ENCODE measurements around the gene ODAM. TPM values are rescaled to one million over a fixed set of nuclear protein-coding genes. Genes with fewer than 3 reads are reported as not detected.
"Not testable (repeated sequence)": the region's sequence is repeated elsewhere in the genome, so short reads cannot be mapped to it uniquely, and the experiment has no call there.

Gene ODAM
- total RNA-seq, 1 experiment from 2014 or later: not detected

DNA sequence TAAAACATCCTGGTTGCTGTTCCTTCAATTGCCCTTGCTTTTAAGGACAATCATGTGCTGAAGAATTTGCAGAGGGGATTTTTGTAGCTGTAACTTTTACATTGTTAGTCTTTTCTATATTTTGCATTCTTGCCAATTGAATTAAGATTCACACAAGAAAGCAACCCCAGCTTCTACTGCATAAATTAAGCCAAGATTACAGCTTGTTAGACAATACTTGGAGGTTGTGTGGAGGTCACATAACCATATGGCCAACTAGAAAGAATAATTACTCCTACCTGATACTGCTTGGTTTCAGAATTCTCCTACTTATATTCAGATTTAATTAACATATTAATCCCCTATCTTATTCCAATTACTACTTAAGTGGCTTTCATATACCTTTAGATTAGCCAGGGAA is 26.3 kb downstream of the ODAM start:
- CTCF ChIA-PET; POLR2A ChIA-PET; H3K4me1 Mint-ChIP-seq (ENCODE audit: insufficient read depth, unreplicated experiment): not testable (repeated sequence)

DNA sequence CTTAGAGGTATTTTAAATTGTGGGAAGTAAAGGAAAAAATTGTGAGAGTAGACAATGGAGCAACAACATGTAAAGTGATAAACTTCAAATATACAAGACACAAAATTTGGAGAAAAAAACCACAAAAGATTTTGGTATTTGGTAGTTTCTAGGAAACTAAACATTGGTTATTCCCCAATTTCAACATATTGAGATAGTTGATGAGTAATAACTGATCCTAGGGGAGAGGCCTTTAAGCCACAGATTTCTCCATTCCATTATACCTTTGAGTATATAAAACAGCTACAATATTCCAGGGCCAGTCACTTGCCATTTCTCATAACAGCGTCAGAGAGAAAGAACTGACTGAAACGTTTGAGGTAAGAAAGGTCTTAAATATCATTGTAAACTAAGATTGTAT is 30.3 kb downstream of the ODAM start, which contains the start of gene FDCSP:
TSS of gene FDCSP (plus strand) at position 301 of the 400 bp plus-strand sequence. CDS start 5,071 bp downstream, outside the sequence.
- H3K27me3 Mint-ChIP-seq (ENCODE audit: insufficient read depth, unreplicated experiment): peaks cover 29% of the 10 kb centered on the region
- H3K4me1 Mint-ChIP-seq (ENCODE audit: insufficient read depth, unreplicated experiment): no peaks in the 10 kb centered on the region
- CTCF ChIA-PET: no interaction called here
- POLR2A ChIA-PET: interaction anchor here (1.5 kb wide), 1 partner anchor 15 kb away, joined by 4 read pairs; no protein-coding TSS in a partner anchor
- no peaks in the 10 kb centered on the region for H3K9me3 Mint-ChIP-seq (ENCODE audit: unreplicated experiment)
- no peak within 1 kb of the TSS for H3K27ac Mint-ChIP-seq (ENCODE audit: low read depth, unreplicated experiment)
- BruUV-seq (replicated peaks): no TSS peak
- TF ChIP-seq CTCF (IDR thresholded peaks at IDR 0.05; ENCODE audit: unreplicated experiment): no peak
- H3K4me3 Mint-ChIP-seq (ENCODE audit: unreplicated experiment): no peak within 1 kb of the TSS
- DNase-seq (ENCODE audit: unreplicated experiment): peak; percentile 10
- intact Hi-C loops (cut with micrococcal nuclease): no loop called here
- no peaks in the 10 kb centered on the region for H3K36me3 Mint-ChIP-seq (ENCODE audit: insufficient read depth, unreplicated experiment)

More for the DNA sequence above, 26.3 kb downstream of the ODAM start:
- H3K27ac Mint-ChIP-seq (ENCODE audit: low read depth, unreplicated experiment); H3K36me3 Mint-ChIP-seq (ENCODE audit: insufficient read depth, unreplicated experiment); H3K9me3 Mint-ChIP-seq (ENCODE audit: unreplicated experiment); intact Hi-C loops (cut with micrococcal nuclease); H3K4me3 Mint-ChIP-seq (ENCODE audit: unreplicated experiment); BruUV-seq (replicated peaks); DNase-seq (ENCODE audit: unreplicated experiment): not testable (repeated sequence)
- peaks cover 31% of the 10 kb centered on the region for H3K27me3 Mint-ChIP-seq (ENCODE audit: insufficient read depth, unreplicated experiment)

DNA sequence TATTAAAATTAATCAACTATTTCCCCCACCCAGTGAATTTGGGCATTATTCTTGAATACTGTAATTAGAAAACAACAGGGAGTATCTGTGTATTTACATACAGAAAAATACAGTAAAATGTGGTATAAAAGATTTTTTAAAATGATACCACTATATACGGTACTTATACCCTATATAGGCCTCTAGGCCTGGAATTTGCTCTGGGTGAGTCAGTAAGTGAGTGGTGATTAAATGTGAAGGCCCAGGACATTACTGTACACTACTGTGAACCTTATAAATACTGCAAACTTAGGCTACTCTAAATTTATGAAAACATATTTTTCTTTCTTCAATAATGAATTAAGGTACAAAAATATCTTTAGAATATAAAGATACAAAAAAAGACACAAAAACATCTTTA is 40.6 kb downstream of the ODAM start:
- H3K4me1 Mint-ChIP-seq (ENCODE audit: insufficient read depth, unreplicated experiment): no peaks in the 10 kb centered on the region
- DNase-seq (ENCODE audit: unreplicated experiment): no peak
- no TSS peak for BruUV-seq (replicated peaks)
- H3K4me3 Mint-ChIP-seq (ENCODE audit: unreplicated experiment): no peak overlapping the region
- ChIA-PET CTCF (interaction anchor here (0.6 kb wide), 1 partner anchor 163 kb away, joined by 3 read pairs; no protein-coding TSS in a partner anchor), POLR2A (no interaction called here)
- no peak for TF ChIP-seq CTCF (IDR thresholded peaks at IDR 0.05; ENCODE audit: unreplicated experiment)
- H3K27me3 Mint-ChIP-seq (ENCODE audit: insufficient read depth, unreplicated experiment): peaks cover 11% of the 10 kb centered on the region
- H3K36me3 Mint-ChIP-seq (ENCODE audit: insufficient read depth, unreplicated experiment): no peaks in the 10 kb centered on the region
- H3K9me3 Mint-ChIP-seq (ENCODE audit: unreplicated experiment): no peaks in the 10 kb centered on the region
- intact Hi-C loops (cut with micrococcal nuclease): no loop called here
- no peak overlapping the region for H3K27ac Mint-ChIP-seq (ENCODE audit: low read depth, unreplicated experiment)

DNA sequence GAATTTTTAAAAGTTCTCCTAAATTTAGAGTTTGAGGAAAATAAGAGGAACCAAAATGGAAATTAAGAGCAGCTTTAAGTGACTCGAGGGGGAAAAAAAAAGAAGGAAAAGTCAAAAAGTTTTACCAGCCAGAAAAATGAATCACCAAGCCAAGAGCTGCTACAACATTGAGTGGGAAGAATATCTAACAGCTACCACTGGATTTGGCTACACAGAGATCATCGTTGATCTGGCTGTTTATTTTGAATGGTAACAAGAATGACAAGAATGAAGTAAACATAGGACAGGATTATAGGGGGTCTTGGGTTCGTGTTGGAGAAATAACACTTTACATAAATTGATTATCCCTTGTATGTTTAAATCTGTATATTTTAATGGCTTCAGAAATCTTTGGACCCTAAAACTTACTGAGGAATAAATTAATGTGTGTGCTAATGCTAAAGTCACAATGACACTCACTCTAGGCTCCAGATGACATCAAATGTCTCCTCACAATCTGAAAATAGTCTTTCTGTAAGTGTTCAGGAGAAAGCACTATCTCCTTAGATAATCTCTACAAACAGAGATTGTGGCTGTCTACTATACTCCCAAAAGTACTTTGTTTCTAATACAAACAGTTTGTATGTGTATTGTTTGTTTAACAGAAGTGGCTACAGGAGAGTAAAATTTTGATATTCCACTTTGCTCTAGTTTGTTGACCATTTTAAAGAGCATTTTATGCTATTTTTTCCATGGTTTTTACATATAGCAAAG is 43.8 kb downstream of the ODAM start:
- Mint-ChIP-seq H3K27me3 (ENCODE audit: insufficient read depth, unreplicated experiment) (peaks cover 11% of the 10 kb centered on the region), H3K4me3 (ENCODE audit: unreplicated experiment) (no peak overlapping the region), H3K36me3 (ENCODE audit: insufficient read depth, unreplicated experiment) (no peaks in the 10 kb centered on the region), H3K9me3 (ENCODE audit: unreplicated experiment) (no peaks in the 10 kb centered on the region), H3K27ac (ENCODE audit: low read depth, unreplicated experiment) (no peak overlapping the region), H3K4me1 (ENCODE audit: insufficient read depth, unreplicated experiment) (no peaks in the 10 kb centered on the region)
- DNase-seq (ENCODE audit: unreplicated experiment): no peak
- no peak for TF ChIP-seq CTCF (IDR thresholded peaks at IDR 0.05; ENCODE audit: unreplicated experiment)
- no TSS peak for BruUV-seq (replicated peaks)
- intact Hi-C loops (cut with micrococcal nuclease): no loop called here
- POLR2A ChIA-PET: no interaction called here
- CTCF ChIA-PET: no interaction called here

Measured in MCF 10A (cell line).